ENCODE measurements around the gene BTN1A1. TPM values are rescaled to one million over a fixed set of nuclear protein-coding genes. Genes with fewer than 3 reads are reported as not detected.

BTN1A1 gene
- total RNA-seq, 2 experiments from 2014 or later = not detected

DNA sequence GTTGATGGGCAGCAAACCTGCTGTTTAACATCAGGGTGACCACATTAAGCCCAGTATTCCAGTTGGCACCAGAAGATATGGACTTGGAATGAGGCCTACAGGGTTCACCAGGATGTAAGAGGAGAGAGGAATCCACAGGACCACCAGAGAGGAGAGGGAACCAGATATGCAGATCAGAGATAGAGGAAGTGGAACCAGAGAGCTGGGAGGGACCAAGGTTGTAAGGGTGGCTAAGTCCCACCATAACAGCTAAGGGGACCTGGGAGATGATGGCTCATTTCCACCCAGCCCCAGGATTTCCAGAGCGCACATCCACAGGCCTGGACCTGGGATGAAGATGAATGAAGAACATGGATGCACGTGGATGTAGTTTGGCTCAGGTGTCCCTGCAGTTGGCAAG lies 31.3 kb upstream of the BTN1A1 start:
- Mint-ChIP-seq H3K9me3 (ENCODE audit: low read depth) (peaks cover 7% of the 10 kb centered on the region), H3K4me3 (no peak overlapping the region), H3K36me3 (peaks cover 80% of the 10 kb centered on the region), H3K27me3 (no peaks in the 10 kb centered on the region), H3K4me1 (peaks cover 32% of the 10 kb centered on the region), H3K27ac (no peak overlapping the region)
- CTCF ChIA-PET = no interaction called here
- ATAC-seq (no peak), DNase-seq (no peak)

DNA sequence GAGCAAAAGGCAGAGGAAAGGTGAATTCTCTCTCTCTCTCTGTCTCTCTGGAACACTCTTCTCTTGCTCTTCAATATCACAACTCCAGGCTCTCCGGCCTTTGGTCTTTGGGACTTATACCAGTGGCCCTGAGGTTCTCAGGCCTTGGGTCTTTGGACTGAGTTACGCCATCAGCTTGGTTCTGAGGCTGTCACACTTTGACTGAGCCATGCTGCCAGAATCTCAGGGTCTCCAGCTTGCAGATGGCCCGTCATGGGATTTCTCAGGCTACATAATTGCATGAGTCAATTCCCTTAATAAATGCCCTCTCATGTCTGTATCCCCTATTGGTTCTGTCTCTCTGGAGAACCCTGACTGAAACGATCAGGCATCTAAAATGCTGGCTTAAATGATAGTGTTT lies 29.5 kb upstream of the BTN1A1 start:
- no peaks in the 10 kb centered on the region for H3K27me3 Mint-ChIP-seq
- H3K9me3 Mint-ChIP-seq (ENCODE audit: low read depth) = peaks cover 7% of the 10 kb centered on the region
- CTCF ChIA-PET = no interaction called here
- ATAC-seq (no peak), DNase-seq (no peak)
- no peak overlapping the region for H3K27ac Mint-ChIP-seq
- peaks cover 31% of the 10 kb centered on the region for H3K4me1 Mint-ChIP-seq
- H3K36me3 Mint-ChIP-seq = peaks cover 74% of the 10 kb centered on the region
- no peak overlapping the region for H3K4me3 Mint-ChIP-seq

DNA sequence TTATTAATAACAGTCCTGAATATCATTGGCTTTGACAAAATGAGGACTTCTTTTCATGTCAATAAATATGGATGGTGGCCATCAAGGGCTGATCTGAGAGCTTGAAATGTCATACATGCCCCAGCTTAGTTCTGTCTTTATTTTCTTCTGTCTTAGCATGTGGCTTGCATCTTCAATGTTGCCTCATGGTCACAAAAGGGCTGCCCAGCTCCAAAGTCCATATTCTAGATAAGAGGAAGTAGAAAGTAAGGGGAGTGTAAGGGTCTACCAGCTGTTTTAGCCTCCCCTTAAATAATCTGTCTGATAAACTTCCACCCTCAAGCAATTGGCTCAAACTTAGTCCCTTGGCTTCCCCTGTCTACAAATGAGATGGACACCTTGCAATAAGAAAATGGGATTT lies 28.1 kb upstream of the BTN1A1 start:
- no peaks in the 10 kb centered on the region for H3K27me3 Mint-ChIP-seq
- no peak overlapping the region for H3K27ac Mint-ChIP-seq
- peaks cover 68% of the 10 kb centered on the region for H3K36me3 Mint-ChIP-seq
- CTCF ChIA-PET = interaction anchor here (1.3 to 1.4 kb wide), 2 partner anchors 66 to 96 kb away, joined by 3 read pairs; no protein-coding TSS in a partner anchor
- H3K4me1 Mint-ChIP-seq = peaks cover 39% of the 10 kb centered on the region
- peaks cover 7% of the 10 kb centered on the region for H3K9me3 Mint-ChIP-seq (ENCODE audit: low read depth)
- DNase-seq (no peak), ATAC-seq (no peak)
- H3K4me3 Mint-ChIP-seq = no peak overlapping the region

DNA sequence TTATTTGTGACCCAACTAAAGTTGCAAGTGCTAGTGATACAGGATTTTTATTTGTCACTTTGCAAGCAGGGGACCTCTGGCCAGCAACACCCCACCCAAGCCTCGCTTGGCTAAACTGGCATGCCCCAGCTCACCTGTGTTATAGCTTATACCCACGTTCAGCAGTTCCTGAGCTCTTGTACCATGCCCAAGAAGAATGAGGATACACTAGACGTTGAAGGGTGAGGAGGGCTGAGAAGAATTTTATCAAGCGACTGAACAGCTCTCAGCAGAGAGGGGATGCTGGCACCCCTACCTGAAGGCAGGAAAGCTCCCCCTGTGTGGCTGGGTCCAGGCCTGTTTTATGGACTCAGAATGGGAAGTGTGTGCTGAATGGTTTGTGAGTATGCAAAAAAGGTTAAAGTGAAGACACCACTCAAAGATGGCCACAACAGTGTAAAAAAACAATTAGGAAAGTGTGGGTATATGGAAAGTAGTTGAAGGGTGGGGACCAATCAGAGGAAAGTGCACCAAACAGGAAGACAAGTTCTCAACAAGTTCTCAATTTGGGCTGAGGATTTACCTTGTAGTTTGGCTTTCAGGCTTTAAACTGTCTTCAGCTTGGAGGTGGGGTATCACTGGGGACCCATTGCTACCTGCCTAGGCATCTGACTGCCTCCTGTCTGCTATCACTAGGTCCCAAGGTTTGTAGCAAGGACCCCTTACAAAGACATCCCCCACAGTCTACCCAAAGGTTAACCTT lies 27.4 kb upstream of the BTN1A1 start:
- peaks cover 7% of the 10 kb centered on the region for H3K9me3 Mint-ChIP-seq (ENCODE audit: low read depth)
- H3K4me3 Mint-ChIP-seq = peak overlapping the region; percentile 99
- CTCF ChIA-PET = interaction anchor here (1.3 to 1.9 kb wide), 4 partner anchors 28 to 95 kb away, joined by 3 to 4 read pairs (median 4); no protein-coding TSS in a partner anchor
- DNase-seq (no peak), ATAC-seq (no peak)
- no peaks in the 10 kb centered on the region for H3K27me3 Mint-ChIP-seq
- peak overlapping the region; percentile 100 for H3K27ac Mint-ChIP-seq
- peaks cover 65% of the 10 kb centered on the region for H3K36me3 Mint-ChIP-seq
- peaks cover 42% of the 10 kb centered on the region for H3K4me1 Mint-ChIP-seq

DNA sequence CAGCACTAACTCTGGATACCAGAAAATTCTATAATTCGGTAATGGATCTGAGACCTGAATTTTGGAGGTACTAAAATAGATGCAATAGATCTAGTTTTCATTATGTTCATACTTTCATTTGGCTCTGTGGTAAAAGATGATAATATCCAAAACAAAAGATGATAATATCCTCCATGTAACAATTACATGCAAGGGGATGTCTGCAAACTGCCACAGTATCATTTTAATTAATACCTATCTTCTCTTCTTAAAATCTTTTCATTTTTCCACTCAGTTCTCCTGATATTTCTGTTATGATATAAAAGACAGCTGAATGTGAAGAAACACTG lies 26.7 kb upstream of the BTN1A1 start:
- Mint-ChIP-seq H3K9me3 (ENCODE audit: low read depth) (peaks cover 7% of the 10 kb centered on the region), H3K36me3 (peaks cover 58% of the 10 kb centered on the region), H3K27me3 (no peaks in the 10 kb centered on the region), H3K27ac (peak overlapping the region; percentile 100), H3K4me1 (peaks cover 42% of the 10 kb centered on the region), H3K4me3 (peak overlapping the region; percentile 99)
- ATAC-seq (no peak), DNase-seq (no peak)
- CTCF ChIA-PET = interaction anchor here (0.9 to 2.2 kb wide), 7 partner anchors 21 to 132 kb away, joined by 3 to 6 read pairs (median 3); no protein-coding TSS in a partner anchor

DNA sequence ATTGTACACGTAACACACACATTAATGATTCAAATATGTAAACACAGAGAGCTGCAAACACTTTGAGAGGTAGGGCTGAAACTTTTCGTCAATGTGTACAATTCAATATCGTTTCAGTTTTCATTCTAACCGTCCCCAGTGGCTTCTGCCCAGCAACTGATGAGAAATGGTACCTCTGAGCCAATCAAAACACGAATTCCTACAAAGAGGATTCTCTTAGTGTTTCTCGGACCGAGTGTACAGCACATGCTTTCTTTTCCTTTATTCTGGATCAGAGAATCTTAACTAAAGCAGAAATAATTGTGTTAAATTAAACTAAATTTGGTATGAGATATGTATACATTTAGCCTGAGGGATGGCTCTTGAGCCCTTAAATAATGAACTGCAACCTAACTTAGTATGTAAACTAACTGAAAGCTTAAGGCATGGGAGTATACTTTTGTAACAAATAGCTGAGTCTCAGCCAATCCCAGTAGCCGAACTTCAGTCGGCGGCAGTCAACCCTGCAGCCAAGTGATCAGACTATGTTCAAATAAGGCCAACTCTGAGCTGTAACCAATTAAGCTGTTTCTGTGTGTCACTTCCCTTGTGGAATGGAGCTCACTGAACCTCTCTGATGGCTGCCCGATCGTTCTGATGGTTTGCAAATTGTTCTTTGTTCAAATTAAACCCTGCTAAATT lies 26.2 kb upstream of the BTN1A1 start:
- Mint-ChIP-seq H3K36me3 (peaks cover 53% of the 10 kb centered on the region), H3K9me3 (ENCODE audit: low read depth) (peaks cover 7% of the 10 kb centered on the region), H3K27ac (peak overlapping the region; percentile 100), H3K4me1 (peaks cover 40% of the 10 kb centered on the region), H3K27me3 (no peaks in the 10 kb centered on the region), H3K4me3 (peak overlapping the region; percentile 99)
- ATAC-seq (peak; percentile 97), DNase-seq (peak; percentile 92)
- CTCF ChIA-PET = interaction anchor here (0.9 to 2.2 kb wide), 10 partner anchors 22 to 165 kb away, joined by 3 to 6 read pairs (median 3); no protein-coding TSS in a partner anchor

GRCh38 chr6:26474439-26474881 lies 25.6 kb upstream of the BTN1A1 start:
- Mint-ChIP-seq H3K4me1 (peaks cover 40% of the 10 kb centered on the region), H3K27me3 (no peaks in the 10 kb centered on the region), H3K36me3 (peaks cover 49% of the 10 kb centered on the region), H3K9me3 (ENCODE audit: low read depth) (peaks cover 7% of the 10 kb centered on the region), H3K27ac (peak overlapping the region; percentile 100), H3K4me3 (peak overlapping the region; percentile 99)
- CTCF ChIA-PET = interaction anchor here (0.9 to 2.2 kb wide), 10 partner anchors 22 to 165 kb away, joined by 3 to 6 read pairs (median 3); no protein-coding TSS in a partner anchor
- ATAC-seq = peak; percentile 4
- DNase-seq = no peak

GRCh38 chr6:26475823-26476729 lies 24.0 kb upstream of the BTN1A1 start:
- Mint-ChIP-seq H3K27me3 (no peaks in the 10 kb centered on the region), H3K9me3 (ENCODE audit: low read depth) (peaks cover 7% of the 10 kb centered on the region), H3K27ac (peak overlapping the region; percentile 55), H3K4me3 (no peak overlapping the region), H3K36me3 (peaks cover 38% of the 10 kb centered on the region), H3K4me1 (peaks cover 44% of the 10 kb centered on the region)
- no peak for ATAC-seq
- CTCF ChIA-PET = interaction anchor here (0.8 to 1.2 kb wide), 4 partner anchors 11 to 56 kb away, joined by 3 read pairs; no protein-coding TSS in a partner anchor
- DNase-seq = no peak

DNA sequence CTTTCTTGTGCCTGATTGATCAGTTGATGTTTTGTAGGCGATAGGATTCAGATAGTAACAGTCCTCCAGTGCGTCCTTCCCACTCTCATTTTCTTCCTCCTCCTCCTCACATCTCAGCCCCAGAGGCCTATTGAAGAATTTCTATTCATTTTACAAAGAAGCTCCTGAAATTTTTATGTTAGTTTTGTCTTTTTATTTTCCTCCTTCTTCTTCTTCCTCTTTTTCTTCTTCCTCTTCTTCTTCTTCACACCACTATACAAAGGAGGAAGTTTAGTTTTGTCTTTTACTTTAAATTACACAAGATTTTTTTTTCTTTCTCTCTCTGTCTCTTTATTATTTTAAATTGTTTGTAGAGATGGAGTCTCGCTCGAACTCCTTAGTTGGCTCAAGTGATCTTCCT lies 23.2 kb upstream of the BTN1A1 start:
- peaks cover 39% of the 10 kb centered on the region for H3K4me1 Mint-ChIP-seq
- ATAC-seq (no peak), DNase-seq (no peak)
- CTCF ChIA-PET = interaction anchor here (1.0 to 1.2 kb wide), 2 partner anchors 10 to 55 kb away, joined by 3 read pairs; no protein-coding TSS in a partner anchor
- peaks cover 30% of the 10 kb centered on the region for H3K36me3 Mint-ChIP-seq
- H3K4me3 Mint-ChIP-seq = no peak overlapping the region
- no peaks in the 10 kb centered on the region for H3K27me3 Mint-ChIP-seq
- peak overlapping the region; percentile 55 for H3K27ac Mint-ChIP-seq
- peaks cover 2% of the 10 kb centered on the region for H3K9me3 Mint-ChIP-seq (ENCODE audit: low read depth)

- Mint-ChIP-seq H3K36me3 (peaks cover 26% of the 10 kb centered on the region), H3K27ac (peak overlapping the region; percentile 33), H3K4me1 (peaks cover 39% of the 10 kb centered on the region), H3K9me3 (ENCODE audit: low read depth) (peaks cover 2% of the 10 kb centered on the region), H3K27me3 (no peaks in the 10 kb centered on the region), H3K4me3 (no peak overlapping the region)
- no peak for ATAC-seq
- no peak for DNase-seq
- CTCF ChIA-PET = no interaction called here
Observed at GRCh38 chr6:26477426-26477825, 22.7 kb upstream of the BTN1A1 start.

DNA sequence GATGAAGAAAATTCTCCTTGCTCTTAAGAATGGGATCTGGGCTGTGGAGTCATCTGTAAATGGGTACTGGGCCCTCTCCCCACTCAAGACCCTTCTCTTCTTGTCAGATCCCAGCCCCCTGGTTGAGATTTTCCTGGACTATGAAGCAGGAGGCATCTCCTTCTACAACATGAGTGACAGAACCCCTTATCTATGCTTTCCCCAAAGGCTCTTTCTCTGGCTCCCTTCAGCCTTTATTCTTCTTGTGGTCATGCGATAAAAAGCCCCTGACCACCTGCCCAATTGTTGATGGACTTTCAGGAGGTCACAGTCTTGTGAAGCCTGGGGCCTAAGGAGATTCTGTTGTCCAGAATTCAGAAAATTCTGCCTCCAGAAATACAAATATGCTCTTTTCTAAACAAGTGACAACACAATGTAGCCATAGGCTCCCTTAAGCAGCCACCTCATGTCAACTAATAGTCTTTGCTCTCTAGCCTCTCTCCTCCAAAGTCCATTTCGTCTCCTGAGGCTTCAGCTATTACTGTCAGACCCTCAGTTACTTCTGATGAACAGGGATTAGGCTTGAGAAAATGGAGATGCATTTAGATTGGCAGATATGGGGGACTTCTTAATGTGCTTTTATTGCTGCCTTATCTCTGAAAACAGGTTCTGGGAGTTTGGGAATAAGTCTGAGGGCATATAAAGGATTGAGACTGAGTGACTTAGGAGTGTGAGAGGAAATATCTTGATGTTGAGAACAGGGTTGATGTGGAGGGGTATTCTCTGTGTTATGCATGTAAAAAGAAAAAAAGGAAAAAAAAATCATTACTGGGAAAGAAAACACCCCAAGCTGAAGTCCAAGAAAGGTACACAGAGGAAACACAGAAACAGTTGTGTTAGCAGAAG lies 21.8 kb upstream of the BTN1A1 start:
- CTCF ChIA-PET = no interaction called here

GRCh38 chr6:26478985-26479278 lies 21.2 kb upstream of the BTN1A1 start:
- DNase-seq = no peak
- Mint-ChIP-seq H3K27ac (no peak overlapping the region), H3K4me3 (no peak overlapping the region), H3K36me3 (peaks cover 16% of the 10 kb centered on the region), H3K27me3 (no peaks in the 10 kb centered on the region), H3K9me3 (ENCODE audit: low read depth) (no peaks in the 10 kb centered on the region), H3K4me1 (peaks cover 26% of the 10 kb centered on the region)
- ATAC-seq = no peak
- CTCF ChIA-PET = no interaction called here

More for the DNA sequence above, 21.8 kb upstream of the BTN1A1 start:
- Mint-ChIP-seq H3K36me3 (peaks cover 18% of the 10 kb centered on the region), H3K4me1 (peaks cover 30% of the 10 kb centered on the region), H3K27me3 (no peaks in the 10 kb centered on the region), H3K4me3 (no peak overlapping the region), H3K27ac (no peak overlapping the region), H3K9me3 (ENCODE audit: low read depth) (no peaks in the 10 kb centered on the region)
- DNase-seq = no peak
- ATAC-seq = no peak
